Common myeloid progenitor, CD34-positive (primary cell): Measurements from ENCODE around the gene ZNF573. TPM values are rescaled to one million over a fixed set of nuclear protein-coding genes. Genes with fewer than 3 reads are reported as not detected.
A peak's percentile ranks its signal among the peaks of the same experiment; 100 is the strongest.
"Not testable (repeated sequence)": the region's sequence is repeated elsewhere in the genome, so short reads cannot be mapped to it uniquely, and the experiment has no call there.

Experiments used
- CTCF ChIA-PET: fragments of 350-600 bp; sonication (Branson Sonifier 250); formaldehyde crosslinking; loops from one replicate; lab custom pipeline; 2021; ENCODE audit warnings: antibody characterized with exemption; lab: Charles Lee
- POLR2A ChIA-PET: fragments of 350-600 bp; sonication (Branson Sonifier 250); formaldehyde crosslinking; loops from one replicate; lab custom pipeline; 2021; ENCODE audit warnings: antibody characterized with exemption; lab: Charles Lee
- DNase-seq, 3 donors: peaks; one replicate each; pipeline versions ENCODE4 v3.0.0 to v3.0.0-alpha.2; 2013
- H3K27ac ChIP-seq, 2 experiments: 1 replicate in 1 of 2; 2 replicates in 1 of 2; pipeline ENCODE4 v1.7.0; 2013; ENCODE audit warnings: inconsistent platforms in 2 of 2, low read length in 2 of 2, mild to moderate bottlenecking in 2 of 2, low read depth in 1 of 2, moderate library complexity in 1 of 2; ENCODE audit not compliant: severe bottlenecking in 2 of 2, insufficient read depth in 1 of 2, poor library complexity in 1 of 2
- H3K27me3 ChIP-seq, 5 experiments: replicated peaks in 2 of 5; 1 replicate in 3 of 5; 2 replicates in 2 of 5; pipeline versions ENCODE4 v1.6.1 to v1.7.0; 2013; ENCODE audit warnings: low read length in 4 of 5, mild to moderate bottlenecking in 2 of 5, moderate library complexity in 2 of 5, inconsistent platforms in 1 of 5; ENCODE audit not compliant: insufficient read depth in 5 of 5, control insufficient read depth in 4 of 5
- H3K36me3 ChIP-seq, 4 experiments: 1 replicate in 2 of 4; 2 replicates in 2 of 4; pipeline versions ENCODE4 v1.6.1 to v1.7.0; 2013; ENCODE audit warnings: low read length in 3 of 4, control low read depth in 1 of 4, mild to moderate bottlenecking in 1 of 4; ENCODE audit not compliant: control insufficient read depth in 4 of 4, insufficient read depth in 4 of 4
- H3K4me1 ChIP-seq, 4 experiments: 1 replicate in 3 of 4; 2 replicates in 1 of 4; pipeline versions ENCODE4 v1.6.1 to v1.7.1; 2013; ENCODE audit warnings: low read length in 3 of 4, mild to moderate bottlenecking in 3 of 4, control low read depth in 1 of 4, inconsistent platforms in 1 of 4, moderate library complexity in 1 of 4; ENCODE audit not compliant: control insufficient read depth in 4 of 4, insufficient read depth in 4 of 4; ENCODE audit errors: control extremely low read depth in 1 of 4
- H3K4me3 ChIP-seq, 7 experiments: 1 replicate in 4 of 7; 2 replicates in 3 of 7; pipeline versions ENCODE4 v1.5.1 to v1.7.0; 2013; ENCODE audit warnings: mild to moderate bottlenecking in 7 of 7, low read length in 6 of 7, moderate library complexity in 6 of 7, inconsistent platforms in 2 of 7, low read depth in 2 of 7, control low read depth in 1 of 7; ENCODE audit not compliant: insufficient read depth in 4 of 7, control insufficient read depth in 1 of 7; ENCODE audit errors: extremely low read depth in 1 of 7
- H3K9me3 ChIP-seq, 5 experiments: 1 replicate in 4 of 5; 2 replicates in 1 of 5; pipeline versions ENCODE4 v1.6.1 to v1.7.1; 2013; ENCODE audit warnings: low read length in 4 of 5, mild to moderate bottlenecking in 2 of 5, inconsistent platforms in 1 of 5, low read depth in 1 of 5, moderate library complexity in 1 of 5; ENCODE audit not compliant: control insufficient read depth in 4 of 5, insufficient read depth in 2 of 5; ENCODE audit errors: control extremely low read depth in 1 of 5
- WGBS: methylation state at CpG from one replicate; pipeline ENCODE4 v1.1.5; 2013; ENCODE audit not compliant: insufficient coverage; 5-methylcytosine and 5-hydroxymethylcytosine counted together
- polyA plus RNA-seq: library from polyadenylated mRNA; unstranded; fragments of 120-200 nt; gene quantifications from one replicate; pipeline ENCODE4 v1.2.1, GENCODE V29; 2013

Gene ZNF573
- polyA plus RNA-seq: 6.2 TPM

- DNase-seq: peak; percentile 91 to 96 (median 94)
- Histone ChIP-seq H3K36me3 (peaks cover 0 to 7% (median 1%) of the 10 kb centered on the region in 4 experiments), H3K4me1 (peaks cover 0 to 16% (median 10%) of the 10 kb centered on the region in 4 experiments), H3K4me3 (peak within 1 kb of the TSS; percentile 76 to 100 (median 89)), H3K27me3 (no peaks in the 10 kb centered on the region), H3K9me3 (peaks cover 0 to 38% (median 11%) of the 10 kb centered on the region in 5 experiments), H3K27ac (peak within 1 kb of the TSS; percentile 77 to 88)
- WGBS: 0% methylated on average over 38 of the region's 47 CpGs
- CTCF ChIA-PET: interaction anchor here (0.9 kb wide), 1 partner anchor 10 kb away, joined by 3 read pairs; no protein-coding TSS in a partner anchor
- POLR2A ChIA-PET: interaction anchor here (0.6 kb wide), 2 partner anchors 185 to 1585 kb away, joined by 3 read pairs; partner anchors contain the start of genes ZNF540 and ZNF571
Measured at GRCh38 chr19:37779127-37780005, at the start of gene ZNF573. Gene ZNF573 (minus strand): TSS chr19:37779586. CDS start chr19:37773729, 5,857 bp downstream.

DNA sequence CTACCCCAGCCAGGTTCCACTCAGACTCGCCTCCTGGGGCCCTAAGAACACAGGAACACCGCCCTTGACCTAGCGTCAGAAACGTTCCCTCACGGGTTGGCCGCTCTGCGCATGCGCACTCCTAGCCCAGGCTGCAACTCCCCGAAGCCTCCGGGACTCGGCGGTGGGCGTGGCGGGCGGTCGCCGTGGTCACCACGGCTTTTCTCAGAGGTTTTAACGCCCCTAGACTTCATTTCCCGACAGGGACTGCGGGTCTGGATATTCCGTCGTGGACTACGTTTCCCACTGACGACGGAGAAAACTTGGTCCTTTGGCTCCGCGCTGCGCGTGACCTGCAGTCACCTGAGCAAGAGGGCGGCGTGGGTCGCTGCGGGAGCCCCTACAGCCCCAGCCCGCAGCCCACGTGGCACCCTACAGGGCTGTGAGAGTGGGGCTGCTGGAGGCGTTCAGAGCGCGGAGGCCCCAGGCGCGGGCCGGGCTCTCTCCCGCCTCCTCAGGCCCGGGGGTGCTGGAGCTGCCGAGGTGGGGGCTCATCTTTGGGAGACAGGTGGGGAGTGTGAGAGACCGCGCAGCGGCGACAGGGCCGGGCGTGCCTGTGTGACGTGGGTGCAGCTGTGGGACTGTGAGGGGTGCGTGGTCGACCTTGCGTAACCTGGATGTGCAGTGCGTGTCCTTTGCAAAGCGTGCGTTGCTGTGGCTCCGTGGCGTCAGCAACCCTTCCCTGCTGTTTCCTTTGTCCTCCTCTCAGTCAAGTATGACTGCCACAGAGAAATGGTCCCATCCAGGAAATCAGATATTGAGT is 38.0 kb upstream of the ZNF573 start:
- no peaks in the 10 kb centered on the region for H3K27me3 ChIP-seq
- H3K9me3 ChIP-seq: peaks cover 5 to 47% (median 24%) of the 10 kb centered on the region in 5 experiments
- H3K27ac ChIP-seq: no peak overlapping the region
- ChIA-PET CTCF (no interaction called here), POLR2A (no interaction called here)
- peak overlapping the region; percentile 53 to 80 (median 62) for H3K4me3 ChIP-seq
- peaks cover 0 to 28% (median 6%) of the 10 kb centered on the region in 4 experiments for H3K36me3 ChIP-seq
- 1% methylated on average over 59 of the region's 60 CpGs for WGBS
- DNase-seq: peak; percentile 78 to 90 (median 90)
- H3K4me1 ChIP-seq: peaks cover 0 to 13% (median 8%) of the 10 kb centered on the region in 4 experiments

- Histone ChIP-seq H3K36me3 (peaks cover 0 to 11% (median 4%) of the 10 kb centered on the region in 4 experiments), H3K9me3 (peaks cover 3 to 37% (median 16%) of the 10 kb centered on the region in 5 experiments), H3K4me1 (peaks cover 0 to 13% (median 8%) of the 10 kb centered on the region in 4 experiments)
- DNase-seq, H3K27ac ChIP-seq, H3K4me3 ChIP-seq, CTCF ChIA-PET, POLR2A ChIA-PET, H3K27me3 ChIP-seq: not testable (repeated sequence)
- 98% methylated on average over 4 of the region's 5 CpGs for WGBS
Measured at GRCh38 chr19:37815611-37816010, 36.2 kb upstream of the ZNF573 start.

DNA sequence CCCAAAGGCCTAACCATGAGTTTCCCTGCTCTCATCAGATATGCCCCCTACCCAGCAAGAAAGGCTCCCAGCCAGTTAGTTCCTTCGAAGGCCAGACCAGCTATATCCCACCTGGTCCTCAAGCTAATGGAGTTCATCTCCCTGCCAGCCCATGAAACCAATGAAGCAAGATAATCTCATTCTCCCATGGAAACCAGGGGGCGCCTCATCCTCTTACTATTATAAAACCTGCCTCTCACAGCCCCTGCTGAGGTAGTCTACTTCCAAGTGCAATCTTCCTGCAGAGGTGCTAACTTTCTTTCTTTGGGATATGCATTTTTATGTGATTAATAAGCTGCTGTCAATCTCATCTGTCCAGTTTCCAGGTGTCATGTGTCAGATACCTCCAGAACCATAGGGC is 34.0 kb upstream of the ZNF573 start:
- Histone ChIP-seq H3K4me3 (no peak overlapping the region), H3K27ac (no peak overlapping the region), H3K36me3 (no peaks in the 10 kb centered on the region), H3K4me1 (peaks cover 0 to 13% (median 8%) of the 10 kb centered on the region in 4 experiments), H3K27me3 (no peaks in the 10 kb centered on the region), H3K9me3 (peaks cover 6 to 39% (median 13%) of the 10 kb centered on the region in 5 experiments)
- no peak for DNase-seq
- ChIA-PET CTCF (no interaction called here), POLR2A (no interaction called here)
- 88% methylated on average over 1 of the region's 2 CpGs for WGBS

DNA sequence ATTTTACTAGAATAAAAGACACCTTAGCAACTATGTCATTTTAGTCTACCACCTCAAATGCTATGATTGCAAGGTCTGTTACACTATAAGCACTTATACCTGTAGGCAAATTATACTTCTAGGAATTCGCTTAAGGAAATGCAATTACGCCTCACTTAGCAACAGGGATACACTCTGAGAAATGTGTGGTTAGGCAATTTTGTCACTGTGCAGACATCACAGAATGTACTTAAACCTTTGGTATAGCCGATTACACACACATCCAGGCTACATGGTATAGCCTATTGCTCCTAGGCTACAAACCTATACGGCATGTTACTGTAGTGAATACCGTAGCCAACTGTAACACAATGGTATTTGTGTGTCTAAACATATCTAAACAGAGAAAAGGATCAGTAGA is 30.0 kb upstream of the ZNF573 start:
- ChIA-PET CTCF (no interaction called here), POLR2A (no interaction called here)
- Histone ChIP-seq H3K27me3 (no peaks in the 10 kb centered on the region), H3K27ac (no peak overlapping the region), H3K4me3 (no peak overlapping the region), H3K9me3 (peaks cover 11 to 55% (median 16%) of the 10 kb centered on the region in 5 experiments), H3K4me1 (no peaks in the 10 kb centered on the region), H3K36me3 (no peaks in the 10 kb centered on the region)
- WGBS: 93% methylated on average over 2 of the region's 5 CpGs
- no peak for DNase-seq

DNA sequence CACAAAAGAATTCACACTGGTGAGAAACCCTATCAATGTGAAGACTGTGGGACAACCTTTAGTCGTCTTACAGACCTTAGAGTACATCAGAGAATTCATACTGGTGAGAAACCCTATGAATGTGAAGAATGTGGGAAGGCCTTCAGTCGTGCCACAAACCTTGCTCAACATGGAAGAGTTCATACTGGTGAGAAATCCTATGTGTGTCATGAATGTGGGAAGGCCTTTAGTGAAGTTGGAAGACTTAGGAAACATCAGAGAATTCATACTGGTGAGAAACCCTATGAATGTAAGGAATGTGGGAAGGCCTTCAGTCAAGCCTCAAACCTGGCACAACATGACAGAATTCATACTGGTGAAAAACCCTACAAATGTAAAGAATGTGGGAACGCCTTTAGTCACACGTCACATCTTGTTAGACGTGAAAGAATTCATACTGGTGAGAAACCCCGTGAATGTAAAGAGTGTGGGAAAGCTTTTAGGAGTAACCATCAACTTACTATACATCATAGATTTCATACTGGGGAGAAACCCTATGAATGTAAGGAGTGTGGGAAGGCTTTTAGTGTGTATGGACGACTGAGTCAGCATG is 24.0 kb upstream of the ZNF573 start:
- Histone ChIP-seq H3K27me3 (no peaks in the 10 kb centered on the region), H3K36me3 (no peaks in the 10 kb centered on the region), H3K9me3 (peaks cover 14 to 68% (median 45%) of the 10 kb centered on the region in 5 experiments), H3K4me1 (no peaks in the 10 kb centered on the region), H3K27ac (no peak overlapping the region), H3K4me3 (no peak overlapping the region)
- 70% methylated on average over 2 of the region's 7 CpGs for WGBS
- POLR2A ChIA-PET: no interaction called here
- CTCF ChIA-PET: no interaction called here
- DNase-seq: no peak
